Measurements from ENCODE around the gene CBX3.
"Not testable (repeated sequence)": the region's sequence is repeated elsewhere in the genome, so short reads cannot be mapped to it uniquely, and the experiment has no call there.

GRCh38 chr7:26261866-26262265 lies 60.3 kb downstream of the CBX3 start:
- TF ChIP-seq CTCF, POLR2A (IDR thresholded peaks at IDR 0.05): not testable (repeated sequence)

All from Peyer's patch (tissue), 4 donors.